GM04504 (cell line): ENCODE measurements around the gene PLCL1.
A peak's percentile ranks its signal among the peaks of the same experiment; 100 is the strongest.

Experiments
- DNase-seq: peaks from one replicate; pipeline ENCODE4 v3.0.0-alpha.2; 2012; ENCODE audit warnings: low read depth

Gene PLCL1

DNA sequence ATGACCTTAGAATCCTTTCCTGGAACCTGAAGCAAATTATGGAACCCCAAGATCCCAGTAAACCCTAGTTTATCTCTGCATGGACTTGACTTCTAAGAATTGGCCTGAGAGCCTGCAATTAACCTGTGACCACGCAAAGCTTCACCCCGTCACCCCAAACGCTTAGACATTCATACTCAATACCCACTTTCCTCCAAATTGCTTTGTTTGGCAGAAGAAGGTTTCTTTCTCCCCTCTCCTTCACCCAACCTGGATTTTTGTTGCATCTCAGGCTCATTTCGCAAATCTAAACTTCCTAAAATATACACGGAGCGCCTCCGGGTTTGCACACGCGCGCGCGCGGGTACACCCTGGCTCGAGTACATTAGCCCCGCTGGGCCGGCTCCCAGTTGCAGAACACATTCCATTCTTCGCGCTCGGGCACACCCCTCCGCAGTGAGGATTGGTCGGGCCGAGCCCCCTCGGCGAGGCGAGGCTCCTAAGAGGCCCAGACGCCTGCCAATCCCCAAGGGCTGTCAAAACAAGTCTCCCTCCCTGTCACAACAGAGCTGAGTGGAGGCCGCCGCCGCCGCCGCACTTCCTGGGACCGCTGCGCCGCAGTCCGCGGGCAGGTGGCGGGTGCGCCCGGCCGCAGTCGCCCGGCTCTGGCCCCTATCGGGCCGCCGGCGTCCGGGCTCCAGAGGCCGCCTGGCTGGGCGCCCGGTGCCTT, at the start of gene PLCL1:
Gene PLCL1 (plus strand): TSS at position 545 of the 709 bp plus-strand sequence.
- DNase-seq, result peak; percentile 79

DNA sequence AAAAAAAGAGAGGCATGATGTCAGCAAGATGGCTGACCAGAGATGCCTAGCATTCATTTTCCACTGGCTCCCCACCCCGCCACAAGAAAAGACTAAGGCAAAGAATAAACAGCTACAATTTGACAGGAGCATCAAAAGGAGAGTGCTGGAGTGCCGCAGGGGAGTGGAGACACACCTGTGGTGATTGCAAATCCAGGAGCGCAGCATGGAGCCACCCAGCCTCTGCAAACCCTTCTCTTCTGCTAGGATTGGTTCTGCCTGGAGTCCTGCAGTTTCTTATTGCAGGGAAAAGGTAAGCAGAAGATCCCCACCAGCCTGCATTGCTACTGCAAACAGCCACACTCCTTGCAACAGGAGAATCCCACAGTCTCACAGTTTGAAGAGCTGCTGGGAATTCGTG, 45.4 kb upstream of the PLCL1 start:
- DNase-seq, result no peak

DNA sequence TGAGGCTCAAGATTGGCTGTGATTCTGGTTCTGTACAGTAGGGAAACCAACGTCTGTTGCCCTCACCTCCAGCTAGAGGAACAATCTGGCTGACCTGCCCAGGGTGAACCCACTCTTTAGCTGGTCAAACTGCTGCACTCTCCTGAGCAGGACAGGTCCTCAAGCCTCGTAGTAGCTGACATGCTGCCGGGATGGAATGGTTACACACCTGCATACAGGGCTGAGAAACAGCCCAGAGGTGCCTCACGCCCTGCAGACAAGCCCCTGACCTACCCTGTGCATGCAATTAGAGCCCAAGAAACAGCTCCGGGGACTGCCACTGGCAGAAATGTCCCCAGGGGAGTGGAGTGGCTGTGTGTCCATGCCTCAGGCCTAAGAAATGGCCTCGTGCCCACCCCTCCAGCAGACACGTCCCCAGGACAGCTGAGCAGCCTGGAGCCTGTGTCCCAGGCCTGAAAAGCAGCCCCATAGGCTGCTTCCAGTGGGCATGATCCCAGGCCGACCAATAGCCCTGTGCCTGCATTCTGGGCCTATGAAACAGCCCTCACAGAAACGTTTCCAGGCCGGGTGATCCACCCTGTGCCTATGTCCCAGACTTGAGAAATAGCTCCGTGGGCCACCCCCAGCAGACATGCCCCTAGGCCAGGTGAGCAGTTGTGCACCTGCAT, 44.6 kb upstream of the PLCL1 start:
- DNase-seq, result no peak

GRCh38 chr2:197760293-197760657, 44.1 kb upstream of the PLCL1 start:
- no peak for DNase-seq

DNA sequence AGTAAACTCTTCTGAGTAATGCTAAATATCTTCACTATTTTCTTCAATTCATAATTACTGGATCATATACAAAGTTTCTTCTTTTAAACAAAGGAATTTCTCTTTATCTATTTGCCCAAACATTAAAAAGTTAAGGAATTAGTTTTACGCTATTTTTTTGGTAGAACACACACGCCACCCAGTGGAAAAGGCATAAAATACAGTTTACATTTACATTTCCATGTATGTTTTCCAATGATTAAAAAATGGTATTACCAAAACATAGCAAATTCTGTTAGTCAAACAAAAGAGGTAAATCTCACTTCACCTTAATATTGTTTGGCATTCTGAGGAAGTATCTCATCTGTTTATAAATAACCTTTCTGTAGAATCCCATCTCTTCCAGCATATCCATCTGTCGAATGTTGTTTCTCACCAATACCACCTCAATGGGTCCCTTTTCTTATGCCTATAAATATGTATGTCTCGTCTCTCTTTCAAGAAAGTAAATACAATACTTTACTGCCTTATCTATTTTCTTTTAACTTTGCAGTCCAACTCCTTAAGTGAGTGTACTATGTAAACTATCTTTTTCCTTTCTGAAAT, 26.5 kb upstream of the PLCL1 start:
- peak; percentile 16 for DNase-seq

GRCh38 chr2:197779261-197779660, 25.1 kb upstream of the PLCL1 start:
- DNase-seq, result no peak

GRCh38 chr2:197782126-197782525, 22.3 kb upstream of the PLCL1 start:
- no peak for DNase-seq

- no peak for DNase-seq
Measured at GRCh38 chr2:197784956-197785941, 19.1 kb upstream of the PLCL1 start, which contains the start of gene BOLL. BOLL (minus strand) TSS chr2:197785319; CDS start chr2:197781850, 3,469 bp downstream.

- DNase-seq, result no peak
Measured at GRCh38 chr2:197786010-197786877, 18.1 kb upstream of the PLCL1 start.

- DNase-seq, result no peak
Measured at GRCh38 chr2:197793456-197793855, 10.9 kb upstream of the PLCL1 start.

DNA sequence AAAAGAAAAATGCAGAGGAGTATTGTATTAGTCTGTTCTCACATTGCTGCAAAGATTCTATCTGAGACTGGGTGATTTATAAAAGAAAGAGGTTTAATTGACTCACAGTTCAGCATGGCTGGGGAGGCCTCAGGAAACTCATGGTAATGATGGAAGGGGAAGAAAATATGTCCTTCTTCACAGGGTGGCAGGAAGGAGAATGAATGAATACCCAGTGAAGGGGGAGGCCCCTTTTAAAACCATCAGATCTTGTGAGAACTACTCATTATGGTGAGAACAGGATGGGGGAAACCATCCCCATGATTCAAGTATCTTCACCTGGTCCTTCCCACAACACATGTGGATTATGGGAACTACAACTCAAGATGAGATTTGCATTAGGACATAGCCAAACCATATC, 9.1 kb upstream of the PLCL1 start:
- no peak for DNase-seq

DNA sequence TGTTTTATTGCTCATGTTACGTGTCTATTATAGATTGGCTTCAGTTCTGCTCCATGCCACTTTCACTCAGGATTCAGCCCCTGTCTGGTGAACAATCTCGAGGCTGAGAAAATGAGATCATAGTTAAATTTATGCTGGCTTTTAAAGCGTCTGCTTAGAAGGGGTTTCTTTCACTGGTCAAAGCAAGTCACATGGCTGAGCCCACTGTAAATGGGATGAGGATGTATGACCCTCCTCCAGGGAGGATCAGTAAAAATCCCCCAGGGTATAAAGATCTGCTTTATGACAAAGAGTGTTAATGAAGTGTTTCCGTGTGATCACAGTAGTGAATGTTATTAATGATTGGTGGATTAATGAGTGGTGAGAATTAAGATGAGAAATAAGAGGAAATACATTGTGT, 6.2 kb upstream of the PLCL1 start:
- DNase-seq, result no peak

DNA sequence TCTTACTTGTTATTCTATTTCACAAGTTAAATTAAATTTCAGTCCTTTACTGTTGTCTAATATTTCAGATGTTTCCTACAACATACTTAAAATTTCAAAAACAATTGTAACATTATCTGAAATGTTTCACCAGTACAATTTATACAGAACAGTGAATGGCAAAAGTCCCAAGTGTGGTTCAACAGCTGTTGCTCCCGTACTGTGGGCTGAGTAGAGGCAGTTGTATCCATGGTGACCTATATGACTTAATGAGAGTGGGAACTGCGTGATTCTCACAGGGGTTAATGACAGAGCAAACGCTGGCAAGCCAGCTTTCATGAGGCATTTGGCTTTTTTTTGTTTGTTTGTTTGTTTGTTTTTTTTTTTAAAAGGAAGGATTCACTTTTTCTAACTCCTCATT, 5.3 kb upstream of the PLCL1 start:
- no peak for DNase-seq

- DNase-seq, result no peak
Measured at GRCh38 chr2:197800091-197800490, 4.3 kb upstream of the PLCL1 start.

- no peak for DNase-seq
Measured at GRCh38 chr2:197801033-197801432, 3.4 kb upstream of the PLCL1 start.

GRCh38 chr2:197803033-197803444, 1.4 kb upstream of the PLCL1 start:
- no peak for DNase-seq

- no peak for DNase-seq
Measured at GRCh38 chr2:197804758-197805714, 643 bp downstream of the PLCL1 start.

- no peak for DNase-seq
Measured at GRCh38 chr2:197805715-197806633, 1.6 kb downstream of the PLCL1 start.

- DNase-seq, result no peak
Measured at GRCh38 chr2:197809064-197809463, 4.7 kb downstream of the PLCL1 start.
